ENCODE results near the gene TNFRSF12A. TPM values are rescaled to one million over a fixed set of nuclear protein-coding genes. Genes with fewer than 3 reads are reported as not detected.

Gene TNFRSF12A
- total RNA-seq, 1 experiment from 2014 or later: 78.9 TPM

DNA sequence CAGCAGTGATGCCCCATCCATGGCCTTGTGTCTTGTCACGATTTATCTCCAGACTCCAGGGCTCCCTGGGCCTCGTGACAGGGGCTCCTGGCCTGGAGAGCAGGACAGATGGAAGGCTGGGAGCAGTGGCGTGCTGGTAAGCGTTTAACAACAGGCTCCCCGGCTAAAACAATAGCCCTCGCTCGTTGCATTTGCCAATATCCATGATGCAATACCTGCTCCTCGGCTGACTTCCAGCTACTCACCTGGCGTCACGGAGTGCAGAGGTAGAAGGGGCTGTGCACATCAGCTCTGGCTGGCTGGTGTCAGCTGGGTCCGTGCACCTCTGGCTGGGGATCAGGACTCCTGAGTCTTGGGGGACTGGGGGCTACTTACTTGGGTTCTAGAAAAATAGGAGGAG is 18.1 kb downstream of the TNFRSF12A start (continued):
- no peak for TF ChIP-seq RELA (CRISPR knock-in tag; IDR thresholded peaks at IDR 0.05; ENCODE audit: borderline replicate concordance)
- no peak for TF ChIP-seq ZBTB21 (CRISPR knock-in tag; IDR thresholded peaks at IDR 0.05; ENCODE audit: borderline replicate concordance)
- TF ChIP-seq ZNF138 (CRISPR knock-in tag; conservative IDR thresholded peaks at IDR 0.05): no peak
- TF ChIP-seq, protein P1, sequence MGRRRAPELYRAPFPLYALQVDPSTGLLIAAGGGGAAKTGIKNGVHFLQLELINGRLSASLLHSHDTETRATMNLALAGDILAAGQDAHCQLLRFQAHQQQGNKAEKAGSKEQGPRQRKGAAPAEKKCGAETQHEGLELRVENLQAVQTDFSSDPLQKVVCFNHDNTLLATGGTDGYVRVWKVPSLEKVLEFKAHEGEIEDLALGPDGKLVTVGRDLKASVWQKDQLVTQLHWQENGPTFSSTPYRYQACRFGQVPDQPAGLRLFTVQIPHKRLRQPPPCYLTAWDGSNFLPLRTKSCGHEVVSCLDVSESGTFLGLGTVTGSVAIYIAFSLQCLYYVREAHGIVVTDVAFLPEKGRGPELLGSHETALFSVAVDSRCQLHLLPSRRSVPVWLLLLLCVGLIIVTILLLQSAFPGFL (CRISPR knock-in tag; IDR thresholded peaks at IDR 0.05; ENCODE audit: borderline replicate concordance): no peak
- TF ChIP-seq, protein P2, sequence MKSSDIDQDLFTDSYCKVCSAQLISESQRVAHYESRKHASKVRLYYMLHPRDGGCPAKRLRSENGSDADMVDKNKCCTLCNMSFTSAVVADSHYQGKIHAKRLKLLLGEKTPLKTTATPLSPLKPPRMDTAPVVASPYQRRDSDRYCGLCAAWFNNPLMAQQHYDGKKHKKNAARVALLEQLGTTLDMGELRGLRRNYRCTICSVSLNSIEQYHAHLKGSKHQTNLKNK (CRISPR knock-in tag; IDR thresholded peaks at IDR 0.05): no peak
- TF ChIP-seq, protein P3, sequence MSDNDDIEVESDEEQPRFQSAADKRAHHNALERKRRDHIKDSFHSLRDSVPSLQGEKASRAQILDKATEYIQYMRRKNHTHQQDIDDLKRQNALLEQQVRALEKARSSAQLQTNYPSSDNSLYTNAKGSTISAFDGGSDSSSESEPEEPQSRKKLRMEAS (CRISPR knock-in tag; IDR thresholded peaks at IDR 0.05): peak; percentile 6; the same call in 1 of the 2 replicates

DNA sequence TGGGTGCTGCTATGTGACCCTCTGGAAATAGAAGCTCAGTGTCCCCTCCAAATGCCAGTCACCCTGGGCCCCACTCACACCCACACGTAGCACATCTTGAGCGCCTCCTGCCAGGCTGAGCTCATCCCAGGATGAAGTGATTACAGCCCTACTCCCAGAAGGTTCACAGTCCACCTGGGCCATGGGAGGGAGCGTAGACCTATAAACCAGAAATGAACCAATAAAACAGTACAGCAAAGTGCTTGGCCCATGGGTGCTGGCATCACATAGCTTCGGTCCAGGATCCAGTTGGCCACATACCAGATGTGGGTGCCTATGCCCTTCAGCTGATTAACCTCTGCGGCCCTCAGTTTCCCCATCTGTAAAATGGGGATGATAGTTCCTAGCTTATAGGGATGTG is 18.7 kb downstream of the TNFRSF12A start:
- no peak for TF ChIP-seq CBFB (CRISPR knock-in tag; IDR thresholded peaks at IDR 0.05; ENCODE audit: low read depth)
- no peak for TF ChIP-seq ZNF121 (CRISPR knock-in tag; IDR thresholded peaks at IDR 0.05)
- TF ChIP-seq GTF2I (CRISPR knock-in tag; conservative IDR thresholded peaks at IDR 0.05): no peak
- no peak for TF ChIP-seq ZNF138 (CRISPR knock-in tag; conservative IDR thresholded peaks at IDR 0.05)
- no peak for TF ChIP-seq SOX15 (CRISPR knock-in tag; IDR thresholded peaks at IDR 0.05)
- TF ChIP-seq ZNF219 (CRISPR knock-in tag; IDR thresholded peaks at IDR 0.05; ENCODE audit: borderline replicate concordance): no peak
- TF ChIP-seq RORB (CRISPR knock-in tag; IDR thresholded peaks at IDR 0.05): no peak
- no peak for TF ChIP-seq ETV6 (CRISPR knock-in tag; IDR thresholded peaks at IDR 0.05)
- CTCF ChIA-PET: interaction anchor here (0.6 to 11.1 kb wide), 10 partner anchors 8 to 123 kb away, joined by 3 to 152 read pairs (median 4); partner anchors contain the start of gene TNFRSF12A
- no peaks in the 10 kb centered on the region for H3K9me3 Mint-ChIP-seq
- H3K27ac Mint-ChIP-seq: no peak overlapping the region
- no peaks in the 10 kb centered on the region for H3K36me3 Mint-ChIP-seq
- POLR2A ChIA-PET: interaction anchor here (0.7 to 1.6 kb wide), 5 partner anchors 9 to 64 kb away, joined by 4 to 6 read pairs (median 4); no protein-coding TSS in a partner anchor
- peaks cover 3% of the 10 kb centered on the region; the same call in 1 of the 2 replicates for H3K27me3 Mint-ChIP-seq (ENCODE audit: low read depth)
- no peak for ATAC-seq
- DNase-seq (ENCODE audit: low spot score): no peak
- H3K4me1 Mint-ChIP-seq: peaks cover 23% of the 10 kb centered on the region
- H3K4me3 Mint-ChIP-seq: no peak overlapping the region

DNA sequence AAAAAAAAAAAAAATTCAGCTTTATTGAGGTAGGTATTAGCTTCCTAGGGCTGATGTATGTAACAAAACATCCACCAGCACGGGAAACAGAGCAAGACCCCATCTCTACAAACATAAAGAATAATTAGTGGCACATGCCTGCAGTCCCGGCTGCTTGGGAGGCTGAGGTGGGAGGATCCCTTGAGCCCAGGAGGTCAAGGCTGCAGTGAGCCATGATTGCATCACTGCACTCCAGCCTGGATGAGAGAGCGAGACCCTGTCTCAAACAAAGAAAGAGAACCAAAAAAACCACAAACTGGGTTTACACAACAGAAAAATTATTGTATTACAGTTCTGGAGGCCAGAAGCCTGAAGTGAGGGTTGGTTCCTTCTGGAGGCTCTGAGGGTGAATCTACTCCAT is 22.2 kb downstream of the TNFRSF12A start:
- ChIA-PET POLR2A (interaction anchor here (0.6 kb wide), 1 partner anchor 240 kb away, joined by 6 read pairs; no protein-coding TSS in a partner anchor), CTCF (interaction anchor here (0.6 to 11.1 kb wide), 7 partner anchors 11 to 108 kb away, joined by 3 to 152 read pairs (median 4); partner anchors contain the start of gene ZSCAN10)
- no peak for DNase-seq (ENCODE audit: low spot score)
- peaks cover 21% of the 10 kb centered on the region for H3K4me1 Mint-ChIP-seq
- no peak overlapping the region for H3K4me3 Mint-ChIP-seq
- H3K27me3 Mint-ChIP-seq (ENCODE audit: low read depth): peaks cover 9% of the 10 kb centered on the region
- H3K27ac Mint-ChIP-seq: no peak overlapping the region
- no peaks in the 10 kb centered on the region for H3K9me3 Mint-ChIP-seq
- no peaks in the 10 kb centered on the region for H3K36me3 Mint-ChIP-seq
- ATAC-seq: no peak
- TF ChIP-seq SMAD4 (CRISPR knock-in tag; IDR thresholded peaks at IDR 0.05) (no peak), SOX15 (CRISPR knock-in tag; IDR thresholded peaks at IDR 0.05) (no peak), FOXJ3 (CRISPR knock-in tag; IDR thresholded peaks at IDR 0.05; ENCODE audit: borderline replicate concordance) (no peak), GABPB1 (CRISPR knock-in tag; IDR thresholded peaks at IDR 0.05) (peak; percentile 79)
- TF ChIP-seq, protein P4, sequence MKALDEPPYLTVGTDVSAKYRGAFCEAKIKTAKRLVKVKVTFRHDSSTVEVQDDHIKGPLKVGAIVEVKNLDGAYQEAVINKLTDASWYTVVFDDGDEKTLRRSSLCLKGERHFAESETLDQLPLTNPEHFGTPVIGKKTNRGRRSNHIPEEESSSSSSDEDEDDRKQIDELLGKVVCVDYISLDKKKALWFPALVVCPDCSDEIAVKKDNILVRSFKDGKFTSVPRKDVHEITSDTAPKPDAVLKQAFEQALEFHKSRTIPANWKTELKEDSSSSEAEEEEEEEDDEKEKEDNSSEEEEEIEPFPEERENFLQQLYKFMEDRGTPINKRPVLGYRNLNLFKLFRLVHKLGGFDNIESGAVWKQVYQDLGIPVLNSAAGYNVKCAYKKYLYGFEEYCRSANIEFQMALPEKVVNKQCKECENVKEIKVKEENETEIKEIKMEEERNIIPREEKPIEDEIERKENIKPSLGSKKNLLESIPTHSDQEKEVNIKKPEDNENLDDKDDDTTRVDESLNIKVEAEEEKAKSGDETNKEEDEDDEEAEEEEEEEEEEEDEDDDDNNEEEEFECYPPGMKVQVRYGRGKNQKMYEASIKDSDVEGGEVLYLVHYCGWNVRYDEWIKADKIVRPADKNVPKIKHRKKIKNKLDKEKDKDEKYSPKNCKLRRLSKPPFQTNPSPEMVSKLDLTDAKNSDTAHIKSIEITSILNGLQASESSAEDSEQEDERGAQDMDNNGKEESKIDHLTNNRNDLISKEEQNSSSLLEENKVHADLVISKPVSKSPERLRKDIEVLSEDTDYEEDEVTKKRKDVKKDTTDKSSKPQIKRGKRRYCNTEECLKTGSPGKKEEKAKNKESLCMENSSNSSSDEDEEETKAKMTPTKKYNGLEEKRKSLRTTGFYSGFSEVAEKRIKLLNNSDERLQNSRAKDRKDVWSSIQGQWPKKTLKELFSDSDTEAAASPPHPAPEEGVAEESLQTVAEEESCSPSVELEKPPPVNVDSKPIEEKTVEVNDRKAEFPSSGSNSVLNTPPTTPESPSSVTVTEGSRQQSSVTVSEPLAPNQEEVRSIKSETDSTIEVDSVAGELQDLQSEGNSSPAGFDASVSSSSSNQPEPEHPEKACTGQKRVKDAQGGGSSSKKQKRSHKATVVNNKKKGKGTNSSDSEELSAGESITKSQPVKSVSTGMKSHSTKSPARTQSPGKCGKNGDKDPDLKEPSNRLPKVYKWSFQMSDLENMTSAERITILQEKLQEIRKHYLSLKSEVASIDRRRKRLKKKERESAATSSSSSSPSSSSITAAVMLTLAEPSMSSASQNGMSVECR (CRISPR knock-in tag; IDR thresholded peaks at IDR 0.05; ENCODE audit: borderline replicate concordance): no peak
- TF ChIP-seq, protein P5, sequence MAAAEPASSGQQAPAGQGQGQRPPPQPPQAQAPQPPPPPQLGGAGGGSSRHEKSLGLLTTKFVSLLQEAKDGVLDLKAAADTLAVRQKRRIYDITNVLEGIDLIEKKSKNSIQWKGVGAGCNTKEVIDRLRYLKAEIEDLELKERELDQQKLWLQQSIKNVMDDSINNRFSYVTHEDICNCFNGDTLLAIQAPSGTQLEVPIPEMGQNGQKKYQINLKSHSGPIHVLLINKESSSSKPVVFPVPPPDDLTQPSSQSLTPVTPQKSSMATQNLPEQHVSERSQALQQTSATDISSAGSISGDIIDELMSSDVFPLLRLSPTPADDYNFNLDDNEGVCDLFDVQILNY (CRISPR knock-in tag; IDR thresholded peaks at IDR 0.05): no peak
